Measurements from ENCODE around the gene TWIST2.
A peak's percentile ranks its signal among the peaks of the same experiment; 100 is the strongest.

TWIST2 gene

DNA sequence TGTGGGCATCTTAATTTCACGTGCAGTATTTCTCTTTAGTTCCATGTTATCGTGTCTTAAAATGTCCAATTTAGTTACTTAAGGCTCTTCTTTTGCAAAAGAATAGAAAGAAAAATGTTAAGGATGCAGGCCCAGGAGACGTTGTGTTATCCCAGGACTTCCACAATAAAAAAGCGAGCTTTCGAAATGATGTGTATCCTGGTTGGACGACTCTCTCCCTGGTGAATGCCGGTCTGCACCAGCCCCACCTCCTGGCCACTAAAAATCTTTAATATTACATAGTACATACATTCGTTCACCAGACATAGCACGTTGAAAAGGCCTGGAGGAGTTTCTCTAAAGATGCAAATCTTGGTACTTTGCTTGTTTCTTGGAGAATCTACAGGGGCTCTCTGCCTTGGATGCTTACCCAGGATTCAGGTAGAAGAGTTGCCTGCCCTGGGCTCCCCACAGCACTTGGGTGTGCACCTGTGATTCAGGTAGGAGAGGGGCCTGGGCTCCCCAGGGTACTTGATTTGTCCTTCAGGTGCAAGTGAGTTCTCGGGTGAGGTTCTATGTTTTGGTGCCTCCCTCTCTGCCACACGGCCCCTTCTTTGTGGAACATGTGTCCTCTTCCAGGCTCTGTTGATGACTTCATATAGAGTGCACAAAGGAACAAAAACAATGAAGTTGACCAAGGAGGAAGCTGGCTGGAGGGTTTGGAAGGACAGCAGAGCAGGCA, 26.6 kb downstream of the TWIST2 start:
- no peak for DNase-seq

DNA sequence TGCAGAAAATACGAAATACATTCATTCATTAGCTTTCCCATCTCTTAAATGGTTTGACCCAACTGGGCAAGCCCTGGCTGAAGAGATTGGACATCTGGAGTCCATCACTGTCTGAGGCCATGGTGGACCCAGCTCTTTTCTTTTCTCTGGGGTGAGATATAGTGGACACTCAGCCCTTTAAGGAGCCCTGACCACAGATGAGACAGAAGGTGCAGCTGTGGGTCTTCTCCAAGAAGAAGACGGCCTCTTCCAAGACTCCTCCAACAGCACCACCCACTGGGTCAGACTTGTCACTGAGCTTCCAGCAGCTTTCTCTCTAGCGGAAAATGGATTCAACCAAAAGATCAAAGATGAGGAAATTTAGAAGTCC, 27.2 kb downstream of the TWIST2 start:
- DNase-seq: no peak

DNA sequence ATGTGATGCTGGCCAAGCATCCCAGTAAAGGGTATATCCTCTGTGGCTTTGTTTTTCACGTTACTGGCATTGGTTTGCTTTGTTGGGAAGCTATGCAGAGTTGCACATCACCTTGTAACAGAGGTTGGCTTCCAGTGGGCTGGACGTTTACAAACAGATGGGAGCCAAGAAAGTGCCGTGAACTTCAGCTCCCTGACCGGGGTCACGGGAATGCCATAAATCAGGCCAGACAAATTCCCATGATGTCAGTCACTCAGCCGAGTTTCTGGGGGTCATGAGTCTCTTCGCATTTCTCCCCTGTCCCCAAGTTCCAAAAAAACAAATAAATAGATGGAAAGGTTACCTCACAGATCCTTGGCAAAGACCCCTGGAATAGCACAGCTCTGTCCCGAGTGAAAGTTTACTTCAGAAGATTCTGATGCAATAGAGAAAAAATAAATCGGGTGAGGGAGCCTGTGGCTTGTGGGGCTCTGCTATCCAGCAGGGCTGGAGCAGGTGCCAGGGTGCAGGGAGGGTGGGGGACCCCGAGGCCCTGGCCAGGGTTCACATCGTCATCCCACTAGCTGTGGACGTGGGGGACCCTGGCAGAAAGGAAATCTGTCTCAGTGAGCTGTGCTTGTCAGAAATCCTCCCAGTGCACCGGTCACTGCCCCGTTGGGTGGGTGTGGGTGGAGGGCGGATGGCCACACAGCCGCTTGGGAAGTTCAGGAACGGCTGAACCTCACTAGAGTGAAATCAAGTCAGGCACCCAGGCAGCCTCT, 27.8 kb downstream of the TWIST2 start:
- no peak for DNase-seq

DNA sequence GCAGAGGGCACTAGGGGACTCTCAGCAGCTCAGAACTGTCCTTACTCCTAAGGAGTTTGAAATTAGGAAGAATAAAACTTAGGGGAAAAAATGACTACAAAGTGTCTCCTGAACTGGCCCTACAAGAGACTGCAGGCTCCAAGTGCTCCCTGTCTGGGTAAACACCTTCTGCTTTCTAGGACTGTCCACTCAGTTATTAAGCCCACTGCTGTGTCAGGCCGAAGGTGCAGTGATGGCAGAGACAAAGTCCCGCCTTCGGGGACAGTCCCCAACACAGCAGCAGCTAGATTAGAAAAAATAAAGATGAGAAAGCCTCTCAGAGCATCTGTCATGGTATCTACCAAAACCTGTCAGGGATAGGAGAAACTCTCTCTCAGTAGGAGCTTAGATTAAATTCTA, 28.3 kb downstream of the TWIST2 start:
- DNase-seq: no peak

DNA sequence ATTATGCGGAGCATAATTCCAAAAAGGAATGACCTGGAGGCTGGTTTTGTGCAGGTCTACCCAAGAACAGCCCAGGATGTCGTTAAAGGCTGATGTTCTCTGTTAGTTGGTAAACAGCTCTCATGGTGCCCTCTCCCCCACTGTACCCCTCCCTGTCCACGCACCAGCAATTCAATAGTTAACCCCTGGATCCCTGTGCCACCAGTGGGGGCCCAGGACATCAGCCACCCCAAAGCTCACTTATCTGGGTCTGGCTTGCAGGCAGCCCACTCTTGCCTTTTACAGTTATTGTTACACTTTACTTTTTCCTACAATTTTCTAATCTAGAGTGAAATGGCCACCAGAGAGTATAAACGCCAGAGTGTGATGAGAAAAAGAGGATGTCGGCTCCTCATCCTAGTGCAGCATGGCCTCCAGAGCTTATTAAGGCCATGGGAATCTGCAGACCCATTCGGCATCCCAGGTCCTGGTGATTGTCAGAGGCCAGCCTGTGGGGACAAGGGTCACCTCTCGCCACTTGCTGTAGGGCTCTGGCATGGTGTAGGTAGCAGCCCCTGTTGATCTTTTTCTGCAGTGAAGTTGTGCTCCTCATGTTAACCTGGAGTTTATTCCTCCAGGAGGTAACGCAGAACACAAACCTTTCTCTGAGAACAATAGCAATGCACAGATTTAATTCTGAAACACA, 30.3 kb downstream of the TWIST2 start:
- DNase-seq: no peak

DNA sequence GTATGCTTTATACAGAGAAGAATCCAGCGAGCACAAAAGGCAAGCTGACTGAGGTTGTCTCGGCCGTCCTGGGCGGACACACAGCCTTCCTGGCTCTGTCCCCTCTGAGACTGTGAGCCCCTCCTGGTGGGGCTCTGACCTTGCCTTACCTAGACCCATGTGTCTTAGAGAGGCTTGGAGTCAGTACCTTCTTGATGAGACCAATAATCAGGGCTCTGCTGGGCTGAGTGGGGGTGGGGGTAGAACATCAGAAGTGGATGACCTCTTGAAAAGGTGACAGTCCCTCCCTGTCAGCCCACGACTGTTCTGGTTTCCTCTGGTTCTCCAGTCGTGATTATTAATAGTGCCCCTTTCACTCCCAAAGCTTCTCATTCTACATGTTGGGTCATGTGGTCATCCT, 31.2 kb downstream of the TWIST2 start:
- DNase-seq: no peak

DNA sequence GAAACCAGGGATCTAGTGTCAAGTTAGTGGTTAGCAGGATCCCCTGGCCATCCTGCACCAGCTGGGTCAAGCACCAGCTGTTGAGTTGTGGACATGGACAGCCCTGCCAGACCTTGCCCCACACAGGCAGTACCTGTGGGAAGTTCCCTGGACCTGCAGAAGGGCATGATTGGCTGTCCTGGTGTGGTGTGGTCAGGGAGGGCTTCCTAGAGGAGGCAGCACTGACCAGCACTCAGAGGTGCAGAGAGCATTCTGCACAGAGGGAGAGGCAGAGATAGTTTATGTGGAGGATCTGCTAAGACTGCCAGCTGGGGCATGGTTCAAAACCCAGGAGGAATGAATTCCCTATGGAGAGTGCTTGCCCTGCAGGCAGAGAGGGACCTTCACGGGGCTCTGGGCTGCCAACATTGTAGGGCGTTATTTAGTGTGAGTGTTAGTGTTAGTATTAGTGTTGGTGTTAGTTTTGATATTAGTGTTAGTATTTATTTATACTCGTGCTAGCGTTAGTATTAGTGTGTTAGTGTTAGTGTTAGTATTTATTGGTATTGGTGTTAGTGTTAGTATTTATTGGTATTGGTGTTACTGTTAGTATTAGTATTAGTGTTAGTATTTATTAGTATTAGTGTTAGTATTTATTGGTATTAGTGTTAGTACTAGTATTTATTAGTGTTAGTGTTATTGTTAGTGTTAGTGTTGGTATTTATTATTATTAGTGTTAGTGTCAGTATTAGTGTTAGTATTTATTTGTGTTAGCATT, 31.9 kb downstream of the TWIST2 start:
- DNase-seq: no peak

DNA sequence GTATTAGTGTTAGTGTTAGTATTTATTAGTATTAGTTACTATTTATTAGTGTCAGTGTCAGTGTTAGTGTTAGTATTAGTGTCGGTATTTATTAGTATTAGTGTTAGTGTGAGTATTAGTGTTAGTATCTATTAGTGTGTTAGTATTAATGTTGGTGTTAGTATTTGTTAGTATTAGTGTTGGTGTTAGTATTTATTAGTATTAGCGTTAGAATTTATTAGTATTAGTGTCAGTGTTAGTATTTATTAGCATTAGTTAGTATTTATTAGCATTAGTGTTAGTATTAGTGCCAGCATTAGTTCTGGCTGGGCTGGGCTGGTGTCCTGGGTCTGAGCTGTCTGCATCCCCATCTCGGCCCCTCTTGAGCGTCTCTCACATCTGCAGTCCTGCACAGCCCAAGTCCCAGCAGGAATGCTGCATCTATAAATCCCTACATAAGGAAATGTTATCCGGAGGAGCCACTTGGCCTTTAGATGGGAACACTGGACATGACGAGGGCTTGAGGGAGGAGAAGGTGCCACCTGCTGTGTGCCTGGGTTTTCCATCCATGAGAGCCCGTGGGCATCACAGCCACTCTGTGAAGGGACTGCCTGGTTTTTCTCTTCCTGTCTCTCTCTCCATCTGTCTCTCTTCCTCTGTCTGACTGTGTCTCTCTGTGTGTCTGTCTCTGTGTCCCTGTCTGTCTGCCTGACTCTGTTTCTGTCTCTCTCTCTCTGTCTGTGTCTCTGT, 33.6 kb downstream of the TWIST2 start:
- no peak for DNase-seq

DNA sequence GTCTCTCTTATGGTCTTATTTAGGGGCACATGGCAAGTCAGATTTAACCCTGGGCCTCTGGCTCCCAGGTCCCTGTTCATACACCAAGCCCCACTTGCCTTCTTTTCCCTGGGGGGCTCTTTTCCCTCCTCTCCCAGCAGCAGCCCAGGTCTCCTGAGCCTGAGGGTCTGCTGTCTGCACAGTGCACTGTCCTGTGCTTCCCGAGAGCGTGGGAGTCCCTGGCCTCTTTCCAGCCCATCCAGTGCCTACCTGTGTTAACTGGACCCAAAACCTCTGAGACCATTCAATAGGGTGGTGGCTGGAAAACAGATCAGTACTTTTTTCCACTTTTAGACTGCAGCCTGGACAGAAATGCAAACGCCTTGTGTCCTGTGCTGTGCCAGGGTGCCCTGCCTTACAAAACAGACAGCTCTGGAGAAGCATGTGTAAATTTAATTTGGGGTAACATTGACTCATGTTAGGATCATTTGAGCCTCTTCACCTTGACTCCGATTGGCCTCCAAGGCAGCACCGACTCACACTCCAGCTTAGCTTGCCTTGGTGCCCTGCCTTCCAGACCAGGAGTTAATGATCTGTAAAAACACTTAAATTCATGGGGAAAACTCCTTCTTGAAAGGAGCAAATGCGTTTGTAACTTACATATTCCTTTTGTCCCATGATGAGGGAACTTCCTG, 34.3 kb downstream of the TWIST2 start:
- no peak for DNase-seq

DNA sequence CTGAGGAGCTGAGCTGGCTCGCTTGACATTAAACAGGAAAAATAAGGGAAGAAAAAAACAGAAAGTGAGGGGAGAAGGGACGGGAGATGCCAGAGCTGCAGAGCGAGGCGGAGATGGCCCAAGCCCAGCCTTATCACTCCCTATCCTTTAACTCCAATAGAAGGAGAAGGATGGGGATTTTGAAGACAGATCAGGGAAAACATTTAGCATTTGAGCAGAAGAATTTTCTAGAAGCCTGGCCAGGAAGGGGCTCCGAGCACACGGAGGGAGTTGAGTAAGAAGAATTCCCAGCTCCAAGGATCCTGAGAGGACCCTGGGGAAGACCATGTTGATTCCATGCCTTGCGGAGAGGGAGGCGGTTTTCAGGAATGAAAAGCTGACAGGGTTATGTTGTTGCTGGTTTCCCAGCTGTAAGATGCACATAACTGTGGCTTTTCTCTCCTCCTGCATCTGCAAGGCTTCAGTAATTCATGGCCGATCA, 35.6 kb downstream of the TWIST2 start:
- DNase-seq: peak; percentile 96

DNA sequence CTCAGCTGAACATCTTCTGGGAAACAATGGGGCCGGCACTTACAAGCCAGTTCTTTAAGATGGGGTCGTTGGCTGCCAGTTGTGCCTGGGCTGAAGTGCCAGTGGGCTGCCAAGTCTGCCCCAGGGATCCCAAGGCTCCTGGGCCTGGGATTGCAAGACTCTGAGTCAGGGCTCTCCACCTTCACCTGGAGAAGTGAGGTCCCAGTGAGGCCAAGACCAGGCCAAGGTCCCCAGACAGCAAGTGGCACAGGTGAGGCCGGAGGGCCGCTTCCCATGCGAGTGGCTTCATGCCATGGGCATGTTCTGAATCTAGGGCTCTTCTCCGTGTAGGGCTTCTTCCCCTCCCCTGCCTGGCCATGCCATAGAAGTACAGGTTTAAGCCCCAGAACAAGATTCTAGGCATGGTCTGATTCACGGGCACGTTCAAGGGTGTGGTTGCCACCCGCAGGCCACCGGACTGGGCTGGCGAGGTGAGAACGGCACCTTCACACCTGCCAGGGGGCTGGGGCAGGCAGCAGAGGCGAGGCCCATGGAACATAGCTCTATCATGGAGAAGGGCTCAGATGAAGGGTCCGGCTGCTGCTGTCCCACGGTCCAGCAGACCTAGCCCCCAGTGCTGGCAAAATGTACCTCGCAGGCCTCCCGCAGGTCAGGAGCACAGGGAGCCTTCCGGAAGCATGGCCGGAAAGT, 36.4 kb downstream of the TWIST2 start:
- DNase-seq: no peak

DNA sequence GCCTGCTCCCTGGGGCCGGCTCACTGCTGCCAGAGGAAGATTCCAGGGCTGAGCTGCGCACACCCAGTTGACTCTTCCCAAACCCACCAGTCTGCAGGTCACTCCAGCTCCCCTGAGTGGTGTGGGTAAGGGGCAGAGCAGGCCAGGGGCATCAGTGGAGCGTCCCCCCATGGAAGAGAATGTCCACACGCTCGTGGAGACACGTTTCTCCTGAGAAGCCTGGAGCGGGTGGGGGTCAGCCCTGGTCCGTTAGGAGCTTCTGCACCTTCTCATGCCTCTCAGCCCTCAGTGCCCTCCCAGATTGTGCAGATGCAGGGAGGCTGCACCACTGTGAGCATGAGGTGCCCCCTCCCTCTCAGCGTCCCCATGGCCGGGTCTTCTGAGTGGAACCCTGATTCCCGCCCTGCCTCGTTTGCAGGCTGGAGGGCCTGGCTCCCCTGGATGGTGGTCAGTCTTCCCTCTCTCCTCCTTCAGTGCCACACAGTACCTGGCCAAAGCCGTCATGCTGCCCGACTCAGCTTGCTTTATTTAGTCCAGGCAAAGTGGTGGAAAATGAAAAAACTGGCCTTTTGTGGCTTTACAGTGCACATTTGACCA, 37.0 kb downstream of the TWIST2 start:
- DNase-seq: no peak

DNA sequence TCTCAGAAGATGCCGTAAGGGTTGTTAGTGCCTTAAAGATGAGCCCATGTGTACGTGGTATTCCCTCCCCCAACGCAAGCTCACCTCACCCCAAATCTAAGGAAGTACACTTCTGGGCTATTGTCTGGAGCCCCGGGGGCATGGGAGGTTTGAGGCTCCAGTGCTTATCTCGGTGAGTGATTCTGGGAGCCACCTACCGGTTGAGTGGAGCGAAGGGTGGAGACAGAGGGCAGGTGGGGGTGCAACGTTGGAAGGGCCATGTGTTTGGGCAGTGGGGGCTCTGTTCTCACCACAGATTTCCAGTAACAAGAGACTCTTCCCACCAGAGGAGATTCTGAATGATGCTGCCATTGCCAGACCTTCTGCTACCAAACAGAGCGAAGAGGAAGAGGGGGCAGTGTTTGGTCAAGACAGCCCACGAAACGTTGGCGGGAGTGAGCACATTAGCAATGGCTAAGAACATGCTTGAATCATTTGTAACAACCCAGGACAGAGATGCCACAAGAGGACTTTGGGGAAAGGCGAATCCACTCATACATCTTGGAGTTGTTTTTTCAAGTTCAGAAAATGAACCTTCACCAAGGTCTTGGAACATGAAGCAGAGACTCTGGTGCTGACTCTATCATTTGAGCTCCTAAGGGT, 38.7 kb downstream of the TWIST2 start:
- DNase-seq: no peak

DNA sequence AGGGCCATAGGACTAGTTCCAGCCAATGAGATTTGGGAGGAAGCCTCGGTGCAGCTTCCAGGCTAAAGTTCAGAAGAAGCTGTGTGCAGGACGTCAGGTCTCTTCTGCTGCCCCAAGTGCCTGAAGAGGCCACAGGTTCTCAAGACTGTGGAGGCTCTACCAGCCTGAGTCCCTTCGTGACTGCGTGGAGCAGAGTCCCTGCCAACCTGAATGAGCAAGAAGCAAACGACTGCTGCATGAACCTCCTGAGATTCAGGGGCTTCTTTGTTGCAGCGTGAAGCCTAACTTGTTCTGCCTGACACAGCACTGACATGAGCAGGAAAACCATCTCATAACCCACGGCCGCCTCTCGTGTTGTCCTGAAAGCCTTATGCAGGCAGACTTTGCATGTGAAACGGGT, 39.7 kb downstream of the TWIST2 start:
- no peak for DNase-seq

DNA sequence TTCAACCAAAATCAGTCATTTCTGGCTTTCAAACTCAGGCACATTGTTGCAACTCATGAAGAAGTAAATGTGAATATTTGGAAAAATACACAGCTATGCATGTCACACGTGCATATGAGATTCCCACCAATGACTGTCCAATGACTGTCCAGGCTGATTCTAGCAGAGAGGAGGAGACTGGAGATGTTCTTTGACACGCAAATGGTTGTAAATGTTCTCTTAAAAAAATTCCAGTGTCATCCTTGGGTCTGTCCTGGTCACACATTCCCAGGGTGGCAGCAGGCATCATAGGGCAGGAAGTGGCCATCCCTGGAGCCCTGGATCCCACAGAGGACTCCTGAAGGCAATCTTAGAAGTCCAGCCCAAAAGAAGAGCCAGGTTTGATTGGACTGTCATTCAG, 40.9 kb downstream of the TWIST2 start:
- no peak for DNase-seq

DNA sequence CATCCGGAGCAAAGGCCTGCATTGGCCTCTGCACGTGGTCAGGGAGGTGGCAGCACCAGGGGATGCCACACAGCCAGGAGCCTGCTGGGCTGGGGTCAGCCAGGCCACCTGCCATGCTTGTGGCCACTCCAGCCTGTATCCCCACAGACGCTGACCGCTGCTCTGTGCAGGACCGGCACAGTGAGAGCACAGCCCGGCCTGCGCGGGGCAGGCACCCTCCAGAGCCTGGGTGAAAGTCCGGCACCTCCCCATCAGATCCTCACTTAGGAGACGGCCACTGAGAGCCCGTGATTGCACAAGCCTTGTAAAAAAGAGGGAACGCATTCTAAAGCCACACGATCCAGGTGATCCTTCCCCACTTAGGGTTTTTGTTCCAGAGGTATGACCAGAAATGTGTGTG, 42.2 kb downstream of the TWIST2 start:
- DNase-seq: no peak

DNA sequence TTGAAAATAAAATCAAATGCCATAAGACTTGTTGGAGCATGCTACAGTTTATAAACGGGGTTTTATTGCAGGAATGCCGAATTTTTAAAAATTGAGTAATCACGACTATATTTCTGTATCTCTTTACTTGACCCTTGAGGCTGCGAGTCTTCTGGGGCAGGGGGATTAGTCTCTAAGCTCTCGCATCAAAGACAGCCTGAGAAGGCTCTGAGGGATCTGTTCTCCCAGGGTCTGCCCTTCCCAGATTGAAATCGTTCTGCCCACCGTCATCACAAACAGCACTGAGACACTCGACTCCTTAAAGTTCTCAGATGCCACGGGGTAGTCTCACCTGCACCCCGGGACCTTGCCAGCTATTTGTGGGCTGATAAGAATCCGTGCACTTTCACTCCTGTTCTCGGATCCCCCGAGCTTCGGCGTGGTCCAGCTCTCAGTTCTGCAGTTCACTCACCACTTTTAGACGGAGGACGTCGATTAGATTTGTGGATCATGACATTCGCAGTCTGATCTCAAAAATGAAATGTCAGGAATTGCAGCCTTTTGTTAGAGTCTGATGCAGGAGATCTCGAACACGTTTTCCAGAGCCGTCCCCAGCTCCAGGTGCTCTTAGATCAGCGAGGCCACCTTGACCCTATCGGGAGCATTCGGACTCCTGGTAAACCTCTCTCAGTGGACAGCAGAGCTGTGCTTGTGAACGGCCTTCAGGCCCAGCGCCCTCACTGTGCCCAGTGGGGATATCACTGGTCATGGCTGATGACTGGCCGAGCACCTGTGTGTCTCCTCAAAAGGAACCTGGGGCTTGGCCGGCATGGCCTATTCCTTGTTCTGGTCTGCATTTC, 43.0 kb downstream of the TWIST2 start:
- DNase-seq: no peak

DNA sequence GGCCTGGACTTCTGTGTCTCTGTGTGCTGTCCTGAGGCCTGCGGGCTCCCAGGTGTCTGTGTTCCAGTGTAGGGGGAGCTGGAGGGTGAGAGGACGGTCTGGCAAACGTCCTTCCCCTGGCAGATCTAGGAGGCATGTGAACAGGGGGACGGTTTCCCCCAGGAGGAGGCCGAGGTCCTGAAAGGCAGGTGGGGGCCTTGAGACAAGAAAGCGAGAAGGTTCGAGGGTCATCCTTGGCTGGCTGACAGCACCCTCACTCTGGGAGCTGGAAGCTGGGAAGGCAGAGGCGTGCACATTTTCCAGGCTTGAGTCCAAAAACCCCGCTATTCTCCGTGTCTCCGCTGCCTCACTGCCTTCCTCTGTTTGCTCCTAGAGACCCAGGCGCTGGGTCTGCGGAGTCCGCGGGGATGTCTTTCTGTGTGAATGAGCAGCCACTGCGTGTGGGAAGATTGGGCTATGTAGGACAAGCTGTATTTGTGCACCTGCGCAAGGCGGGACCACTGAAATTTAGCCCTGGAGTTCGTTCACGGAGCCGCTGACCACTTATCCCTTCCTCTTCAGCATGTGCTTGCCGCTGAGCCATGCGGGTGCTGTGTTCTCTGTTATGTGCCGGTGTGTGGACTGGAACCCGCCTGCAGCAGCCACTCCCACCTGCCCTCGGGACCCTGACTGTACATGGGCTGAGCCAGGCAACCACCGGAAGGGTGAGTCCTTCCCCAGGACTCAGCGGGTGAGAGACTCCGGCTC, 43.7 kb downstream of the TWIST2 start:
- peak; percentile 63 for DNase-seq

DNA sequence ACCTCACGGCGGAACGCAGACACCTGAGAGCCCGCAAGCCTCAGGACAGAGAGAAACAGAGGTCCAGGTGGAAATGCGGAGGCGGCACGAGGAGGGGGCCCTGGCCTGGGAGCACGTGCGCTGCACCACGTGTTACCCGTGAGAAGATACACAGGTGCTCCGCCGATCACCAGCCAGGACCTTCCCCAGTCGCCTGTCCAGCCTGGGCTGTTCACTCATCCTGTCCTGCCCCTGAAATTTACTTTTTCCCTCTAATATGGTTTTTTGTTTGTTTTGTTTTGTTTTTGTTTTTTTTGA, 44.3 kb downstream of the TWIST2 start:
- no peak for DNase-seq
